ENCODE results near the gene HOXB5.

GRCh38 chr17:48583708-48584222 lies 9.8 kb downstream of the HOXB5 start:
- TF ChIP-seq CTCF (conservative IDR thresholded peaks at IDR 0.05; ENCODE audit: low read depth, low read length) = no peak
- no peak for TF ChIP-seq ELK1 (IDR thresholded peaks at IDR 0.05; ENCODE audit: borderline replicate concordance, low read depth, low read length)
- TF ChIP-seq USF2 (IDR thresholded peaks at IDR 0.05; ENCODE audit: low read depth, low read length) = no peak
- TF ChIP-seq POLR2A (IDR thresholded peaks at IDR 0.05; ENCODE audit: low read depth, low read length) = no peak
- no peak for TF ChIP-seq NFE2L2 (IDR thresholded peaks at IDR 0.05; ENCODE audit: low read depth, low read length)
- TF ChIP-seq RCOR1 (IDR thresholded peaks at IDR 0.05; ENCODE audit: insufficient replicate concordance, low read length) = no peak
- no peak for TF ChIP-seq SMC3 (IDR thresholded peaks at IDR 0.05; ENCODE audit: low read depth, low read length)
- no peak for TF ChIP-seq CHD1 (IDR thresholded peaks at IDR 0.05; ENCODE audit: low read depth, low read length)
- TF ChIP-seq CEBPB (IDR thresholded peaks at IDR 0.05; ENCODE audit: low read depth, low read length) = no peak
- no peak for TF ChIP-seq BHLHE40 (IDR thresholded peaks at IDR 0.05; ENCODE audit: low read depth, low read length)
- TF ChIP-seq MAFK (IDR thresholded peaks at IDR 0.05; ENCODE audit: low read depth, low read length) = no peak
- no peak for TF ChIP-seq FOS (IDR thresholded peaks at IDR 0.05; ENCODE audit: low read depth, low read length)
- no peak for TF ChIP-seq RAD21 (IDR thresholded peaks at IDR 0.05; ENCODE audit: low read length)
- TF ChIP-seq RFX5 (IDR thresholded peaks at IDR 0.05; ENCODE audit: low read depth, low read length) = no peak
